ENCODE data around the gene RAMACL. TPM values are rescaled to one million over a fixed set of nuclear protein-coding genes. Genes with fewer than 3 reads are reported as not detected.

The RAMACL gene
- total and polyA plus RNA-seq, 2 experiments from 2014 or later: 1.1 TPM

- Histone ChIP-seq H3K36me3 (replicated peaks; ENCODE audit: insufficient read depth, low read depth) (no peaks in the 10 kb centered on the region), H3K27ac (no peak overlapping the region), H3K27me3 (no peaks in the 10 kb centered on the region), H3K9me3 (ENCODE audit: low read depth) (no peaks in the 10 kb centered on the region), H3K9me2 (replicated peaks; ENCODE audit: insufficient read depth) (no peaks in the 10 kb centered on the region), H3K4me3 (no peak overlapping the region), H2AFZ (no peak overlapping the region), H3K4me1 (ENCODE audit: insufficient read depth) (no peaks in the 10 kb centered on the region), H4K20me1 (ENCODE audit: insufficient read depth, poor library complexity, severe bottlenecking) (peaks cover 3% of the 10 kb centered on the region), H3K79me2 (peaks cover 60% of the 10 kb centered on the region), H3K4me2 (no peak overlapping the region)
- 97% methylated on average over 11 of the region's 11 CpGs for WGBS (ENCODE audit: low lambda C conversion rate, missing lambda C conversion rate)
- DNase-seq (ENCODE audit: low spot score): no peak
- TF ChIP-seq, protein P1, sequence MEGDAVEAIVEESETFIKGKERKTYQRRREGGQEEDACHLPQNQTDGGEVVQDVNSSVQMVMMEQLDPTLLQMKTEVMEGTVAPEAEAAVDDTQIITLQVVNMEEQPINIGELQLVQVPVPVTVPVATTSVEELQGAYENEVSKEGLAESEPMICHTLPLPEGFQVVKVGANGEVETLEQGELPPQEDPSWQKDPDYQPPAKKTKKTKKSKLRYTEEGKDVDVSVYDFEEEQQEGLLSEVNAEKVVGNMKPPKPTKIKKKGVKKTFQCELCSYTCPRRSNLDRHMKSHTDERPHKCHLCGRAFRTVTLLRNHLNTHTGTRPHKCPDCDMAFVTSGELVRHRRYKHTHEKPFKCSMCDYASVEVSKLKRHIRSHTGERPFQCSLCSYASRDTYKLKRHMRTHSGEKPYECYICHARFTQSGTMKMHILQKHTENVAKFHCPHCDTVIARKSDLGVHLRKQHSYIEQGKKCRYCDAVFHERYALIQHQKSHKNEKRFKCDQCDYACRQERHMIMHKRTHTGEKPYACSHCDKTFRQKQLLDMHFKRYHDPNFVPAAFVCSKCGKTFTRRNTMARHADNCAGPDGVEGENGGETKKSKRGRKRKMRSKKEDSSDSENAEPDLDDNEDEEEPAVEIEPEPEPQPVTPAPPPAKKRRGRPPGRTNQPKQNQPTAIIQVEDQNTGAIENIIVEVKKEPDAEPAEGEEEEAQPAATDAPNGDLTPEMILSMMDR (IDR thresholded peaks at IDR 0.05; ENCODE audit: poor library complexity): no peak
- TF ChIP-seq EZH2 (IDR thresholded peaks at IDR 0.05; ENCODE audit: borderline replicate concordance) (no peak), EZH2phosphoT487 (IDR thresholded peaks at IDR 0.05; ENCODE audit: low read depth, severe bottlenecking, unreplicated experiment) (no peak)
Observed at GRCh38 chr6:166591026-166591425, 4.5 kb upstream of the RAMACL start.

DNA sequence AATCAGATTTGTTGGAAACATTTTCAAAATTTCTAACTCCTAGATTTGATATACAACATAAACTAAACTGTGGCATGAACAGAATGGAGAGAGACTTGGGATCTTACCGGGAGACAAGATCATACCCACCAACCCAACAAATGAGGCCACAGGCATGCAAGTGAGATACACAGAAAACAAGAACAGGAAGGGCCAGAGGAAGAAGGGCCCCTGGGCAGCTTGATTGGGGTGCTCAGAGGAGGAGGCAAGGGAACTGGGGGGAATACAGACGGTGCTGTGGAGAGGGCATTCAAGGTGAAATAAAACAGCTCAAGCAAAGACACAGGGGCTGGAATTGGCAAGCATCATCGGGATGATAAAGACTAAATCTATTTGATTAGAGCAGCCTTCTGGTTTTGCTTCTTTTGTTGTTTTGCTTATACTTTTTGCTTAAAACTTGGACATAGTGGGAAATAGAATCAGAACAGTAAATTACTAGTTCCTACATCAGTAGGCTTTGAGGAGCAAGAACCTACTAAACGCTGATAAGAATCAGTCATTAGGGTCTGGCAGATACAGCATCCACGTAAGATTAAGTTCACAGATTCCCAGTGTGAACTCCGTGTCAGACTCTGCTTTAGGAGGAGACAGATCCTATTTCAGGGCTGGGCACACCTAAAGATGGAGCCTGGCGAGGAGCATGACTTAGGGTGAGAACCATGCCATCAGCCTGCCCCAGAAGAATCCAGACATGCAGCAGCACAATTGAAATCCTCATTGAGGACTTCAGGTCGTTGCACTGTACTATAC lies 3.5 kb upstream of the RAMACL start:
- Histone ChIP-seq H2AFZ (no peak overlapping the region), H3K27ac (no peak overlapping the region), H3K36me3 (replicated peaks; ENCODE audit: insufficient read depth, low read depth) (no peaks in the 10 kb centered on the region), H3K79me2 (peaks cover 56% of the 10 kb centered on the region), H3K9me2 (replicated peaks; ENCODE audit: insufficient read depth) (no peaks in the 10 kb centered on the region), H3K4me2 (no peak overlapping the region), H3K9me3 (ENCODE audit: low read depth) (no peaks in the 10 kb centered on the region), H3K4me3 (no peak overlapping the region), H4K20me1 (ENCODE audit: insufficient read depth, poor library complexity, severe bottlenecking) (peaks cover 3% of the 10 kb centered on the region), H3K27me3 (no peaks in the 10 kb centered on the region), H3K4me1 (ENCODE audit: insufficient read depth) (no peaks in the 10 kb centered on the region)
- no peak for DNase-seq (ENCODE audit: low spot score)
- 70% methylated on average over 8 of the region's 8 CpGs for WGBS (ENCODE audit: low lambda C conversion rate, missing lambda C conversion rate)
- TF ChIP-seq EZH2 (IDR thresholded peaks at IDR 0.05; ENCODE audit: borderline replicate concordance) (no peak), EZH2phosphoT487 (IDR thresholded peaks at IDR 0.05; ENCODE audit: low read depth, severe bottlenecking, unreplicated experiment) (no peak)
- TF ChIP-seq, protein P1 (IDR thresholded peaks at IDR 0.05; ENCODE audit: poor library complexity): no peak

DNA sequence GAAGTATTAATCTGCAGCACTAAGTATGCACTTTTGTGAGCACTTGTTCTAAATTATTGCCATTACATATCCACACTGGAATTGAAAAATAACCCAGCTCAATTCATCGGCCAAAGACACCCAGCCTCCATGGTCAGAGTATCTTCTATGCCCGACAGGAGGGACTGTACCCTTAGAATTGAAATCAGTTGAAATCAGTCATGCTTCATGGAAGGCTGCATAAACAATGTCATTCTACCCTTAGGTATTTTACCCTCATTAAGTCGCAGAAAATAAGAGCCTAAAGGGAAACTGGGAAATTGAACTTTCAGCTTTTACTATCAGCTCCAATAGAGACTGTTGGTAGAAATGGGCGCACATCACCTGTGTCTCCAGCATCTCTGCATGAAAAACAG lies 2.9 kb upstream of the RAMACL start:
- Histone ChIP-seq H3K4me1 (ENCODE audit: insufficient read depth) (no peaks in the 10 kb centered on the region), H3K4me3 (no peak overlapping the region), H3K4me2 (no peak overlapping the region), H2AFZ (no peak overlapping the region), H3K9me3 (ENCODE audit: low read depth) (no peaks in the 10 kb centered on the region), H3K27me3 (no peaks in the 10 kb centered on the region), H3K27ac (no peak overlapping the region), H3K79me2 (peaks cover 54% of the 10 kb centered on the region), H4K20me1 (ENCODE audit: insufficient read depth, poor library complexity, severe bottlenecking) (peaks cover 3% of the 10 kb centered on the region), H3K9me2 (replicated peaks; ENCODE audit: insufficient read depth) (no peaks in the 10 kb centered on the region), H3K36me3 (replicated peaks; ENCODE audit: insufficient read depth, low read depth) (no peaks in the 10 kb centered on the region)
- TF ChIP-seq EZH2phosphoT487 (IDR thresholded peaks at IDR 0.05; ENCODE audit: low read depth, severe bottlenecking, unreplicated experiment): no peak
- TF ChIP-seq, protein P1 (IDR thresholded peaks at IDR 0.05; ENCODE audit: poor library complexity): no peak
- no peak for TF ChIP-seq EZH2 (IDR thresholded peaks at IDR 0.05; ENCODE audit: borderline replicate concordance)
- no peak for DNase-seq (ENCODE audit: low spot score)
- whole genome bisulfite sequencing (ENCODE audit: low lambda C conversion rate, missing lambda C conversion rate): 96% methylated on average over 4 of the region's 4 CpGs
